Effector CD8-positive, alpha-beta T cell (primary cell): ENCODE results near the gene USP40.
"Not testable (repeated sequence)": the region's sequence is repeated elsewhere in the genome, so short reads cannot be mapped to it uniquely, and the experiment has no call there.

Experiments used
- DNase-seq: peaks from one replicate; lab custom pipeline; 2025; lab: John Stamatoyannopoulos, UW
- total RNA-seq, 4 experiments: gene quantifications; one replicate each; lab custom pipeline; 2026; lab: John Stamatoyannopoulos, UW

USP40 gene
- total RNA-seq, result 14.8 to 37.0 (median 22.7) reads per million in 4 experiments

GRCh38 chr2:233566141-233566956 lies at the start of gene USP40:
Gene USP40 (minus strand): TSS chr2:233566782. CDS start chr2:233565554, 1,228 bp downstream.
- DNase-seq, result peak; percentile 31

GRCh38 chr2:233611284-233611683 lies 44.7 kb upstream of the USP40 start:
- no peak for DNase-seq

- DNase-seq, result no peak
These were observed 39.1 kb upstream of the USP40 start for GRCh38 chr2:233605680-233606079.

GRCh38 chr2:233604826-233605225 lies 38.2 kb upstream of the USP40 start:
- no peak for DNase-seq

- no peak for DNase-seq
These were observed 36.9 kb upstream of the USP40 start for GRCh38 chr2:233603520-233603919.

GRCh38 chr2:233602076-233602475 lies 35.5 kb upstream of the USP40 start:
- no peak for DNase-seq

- no peak for DNase-seq
These were observed 33.8 kb upstream of the USP40 start for GRCh38 chr2:233600386-233600785.

GRCh38 chr2:233598952-233599351 lies 32.4 kb upstream of the USP40 start:
- DNase-seq, result no peak

GRCh38 chr2:233597522-233597921 lies 30.9 kb upstream of the USP40 start:
- no peak for DNase-seq

GRCh38 chr2:233593201-233593600 lies 26.6 kb upstream of the USP40 start:
- DNase-seq, result no peak

- DNase-seq, result not testable (repeated sequence)
These were observed 26.1 kb upstream of the USP40 start for GRCh38 chr2:233592706-233593105.

GRCh38 chr2:233588400-233588799 lies 21.8 kb upstream of the USP40 start:
- no peak for DNase-seq

GRCh38 chr2:233584210-233584609 lies 17.6 kb upstream of the USP40 start:
- no peak for DNase-seq

GRCh38 chr2:233583217-233583965 lies 16.8 kb upstream of the USP40 start:
- not testable (repeated sequence) for DNase-seq

GRCh38 chr2:233577341-233577740 lies 10.8 kb upstream of the USP40 start:
- DNase-seq, result not testable (repeated sequence)

- DNase-seq, result no peak
These were observed 5.9 kb upstream of the USP40 start for GRCh38 chr2:233572468-233572867.

GRCh38 chr2:233571462-233571861 lies 4.9 kb upstream of the USP40 start:
- no peak for DNase-seq

- DNase-seq, result no peak
These were observed 4.4 kb upstream of the USP40 start for GRCh38 chr2:233571001-233571400.

- DNase-seq, result no peak
These were observed 869 bp downstream of the USP40 start for GRCh38 chr2:233565685-233566140.

- no peak for DNase-seq
These were observed 2.7 kb downstream of the USP40 start for GRCh38 chr2:233563663-233564430.

- DNase-seq, result no peak
These were observed 9.5 kb downstream of the USP40 start for GRCh38 chr2:233556881-233557736.
